NCI-H82 treated with DMSO at 0.1 percent for 48 hours (cell line): ENCODE results near the gene AXL.

ENCODE experiments used
- DNase-seq: peaks from one replicate; lab custom pipeline; 2025; ENCODE audit not compliant: unreplicated experiment; lab: John Stamatoyannopoulos, UW

Gene AXL

GRCh38 chr19:41233748-41234240 lies 14.8 kb downstream of the AXL start:
- DNase-seq = no peak

- DNase-seq = no peak
Measured at GRCh38 chr19:41234512-41235168, 15.6 kb downstream of the AXL start.

DNA sequence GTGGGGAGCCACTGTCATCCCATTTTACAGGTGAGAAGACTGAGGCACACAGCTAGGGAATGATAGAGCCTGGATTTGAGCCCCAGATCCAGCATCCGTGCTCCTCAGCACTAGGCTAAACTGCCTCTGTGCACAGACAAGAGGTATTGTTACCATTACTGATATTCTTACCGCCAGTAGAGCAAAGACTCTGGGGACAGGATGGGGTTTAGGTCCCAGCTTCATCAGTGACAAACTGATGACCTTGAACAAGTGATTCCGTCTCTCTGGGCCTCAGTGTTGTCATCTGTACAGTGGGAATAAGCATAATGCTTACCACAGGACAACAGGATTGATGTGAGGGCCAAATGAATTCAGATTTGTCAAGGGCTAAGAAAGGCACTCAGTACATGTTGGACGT lies 16.5 kb downstream of the AXL start:
- no peak for DNase-seq

- DNase-seq = no peak
Measured at GRCh38 chr19:41238244-41238643, 19.2 kb downstream of the AXL start.

GRCh38 chr19:41239363-41239762 lies 20.3 kb downstream of the AXL start:
- no peak for DNase-seq

GRCh38 chr19:41239961-41240574 lies 21.0 kb downstream of the AXL start:
- no peak for DNase-seq

GRCh38 chr19:41241859-41242258 lies 22.8 kb downstream of the AXL start:
- DNase-seq = no peak

GRCh38 chr19:41244117-41244516 lies 25.1 kb downstream of the AXL start:
- no peak for DNase-seq

- no peak for DNase-seq
Measured at GRCh38 chr19:41245843-41246242, 26.8 kb downstream of the AXL start.

- DNase-seq = no peak
Measured at GRCh38 chr19:41248895-41249294, 29.9 kb downstream of the AXL start.

DNA sequence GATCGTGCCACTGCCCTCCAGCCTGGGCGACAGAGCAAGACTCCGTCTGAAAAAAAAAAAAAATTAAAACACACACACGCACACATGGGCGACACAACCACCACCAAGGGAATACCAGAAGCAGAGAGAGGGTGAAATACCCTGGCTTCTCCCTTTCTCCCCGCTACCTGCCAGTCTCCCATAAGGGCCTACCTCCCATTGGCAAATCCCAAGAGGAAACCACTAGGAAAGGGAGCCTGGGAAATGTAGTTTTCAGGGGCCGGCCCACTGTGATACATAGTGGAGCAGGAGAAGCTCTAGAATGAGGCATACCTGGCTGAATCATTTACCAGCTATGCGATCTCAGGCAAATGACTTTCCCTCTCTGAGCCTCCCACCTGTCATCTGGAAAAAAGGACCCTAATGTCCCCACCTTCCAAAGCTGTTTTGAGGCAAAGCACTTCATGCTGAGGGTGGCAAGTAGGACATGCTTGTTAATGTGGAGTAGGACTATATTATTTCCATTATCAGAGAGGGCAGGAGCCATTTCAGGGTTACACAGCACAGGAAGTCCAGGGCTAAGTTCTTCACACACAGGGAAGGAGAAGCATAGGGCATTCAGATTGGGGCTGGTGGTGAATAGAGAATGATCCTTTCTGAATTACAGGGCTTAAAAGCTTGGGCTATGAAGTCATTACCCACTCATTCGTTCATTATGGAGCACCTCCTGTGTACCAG lies 30.8 kb downstream of the AXL start:
- no peak for DNase-seq

- DNase-seq = no peak
Measured at GRCh38 chr19:41253660-41254059, 34.6 kb downstream of the AXL start.

GRCh38 chr19:41255171-41255570 lies 36.1 kb downstream of the AXL start:
- no peak for DNase-seq

- no peak for DNase-seq
Measured at GRCh38 chr19:41261474-41262190, 42.6 kb downstream of the AXL start.

DNA sequence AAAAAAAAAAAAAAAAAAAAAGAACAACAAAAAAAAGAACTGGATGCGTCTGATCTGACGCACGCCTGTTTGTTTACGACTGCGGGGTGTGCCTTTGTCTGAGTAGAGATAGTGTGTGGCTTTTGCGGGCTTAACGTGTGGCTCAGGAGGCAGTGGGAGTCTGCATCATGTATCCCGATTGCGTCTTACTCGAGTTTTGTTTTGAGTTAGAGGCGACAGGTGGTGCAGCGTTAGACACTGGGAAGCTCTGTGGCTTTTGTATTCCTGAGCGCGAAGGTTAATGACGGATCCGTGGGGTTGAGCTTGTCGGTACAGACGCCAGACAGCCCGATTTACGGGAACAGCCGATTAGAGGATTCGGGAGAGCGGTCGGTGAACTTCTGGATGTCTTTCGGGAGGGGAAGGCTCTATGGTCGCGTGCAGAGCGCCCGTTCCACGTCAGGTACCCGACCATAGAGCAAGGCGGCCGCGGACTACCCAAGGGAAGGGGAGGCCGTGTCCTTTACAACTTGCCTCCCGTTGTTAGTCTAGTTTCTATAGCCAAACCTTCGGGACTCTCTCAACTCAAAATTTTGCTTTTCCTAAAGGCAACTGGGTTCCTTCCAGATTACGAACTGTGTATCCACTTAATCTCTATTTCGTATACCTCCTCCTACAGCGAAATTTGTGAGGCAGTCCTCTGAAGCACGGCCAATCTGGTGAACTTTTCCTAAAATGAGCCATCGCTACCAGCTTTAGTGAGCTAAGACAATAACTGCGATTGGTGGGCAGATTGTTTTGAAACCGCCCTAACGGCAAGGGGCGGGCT lies 44.2 kb downstream of the AXL start:
- DNase-seq = peak; percentile 70

DNA sequence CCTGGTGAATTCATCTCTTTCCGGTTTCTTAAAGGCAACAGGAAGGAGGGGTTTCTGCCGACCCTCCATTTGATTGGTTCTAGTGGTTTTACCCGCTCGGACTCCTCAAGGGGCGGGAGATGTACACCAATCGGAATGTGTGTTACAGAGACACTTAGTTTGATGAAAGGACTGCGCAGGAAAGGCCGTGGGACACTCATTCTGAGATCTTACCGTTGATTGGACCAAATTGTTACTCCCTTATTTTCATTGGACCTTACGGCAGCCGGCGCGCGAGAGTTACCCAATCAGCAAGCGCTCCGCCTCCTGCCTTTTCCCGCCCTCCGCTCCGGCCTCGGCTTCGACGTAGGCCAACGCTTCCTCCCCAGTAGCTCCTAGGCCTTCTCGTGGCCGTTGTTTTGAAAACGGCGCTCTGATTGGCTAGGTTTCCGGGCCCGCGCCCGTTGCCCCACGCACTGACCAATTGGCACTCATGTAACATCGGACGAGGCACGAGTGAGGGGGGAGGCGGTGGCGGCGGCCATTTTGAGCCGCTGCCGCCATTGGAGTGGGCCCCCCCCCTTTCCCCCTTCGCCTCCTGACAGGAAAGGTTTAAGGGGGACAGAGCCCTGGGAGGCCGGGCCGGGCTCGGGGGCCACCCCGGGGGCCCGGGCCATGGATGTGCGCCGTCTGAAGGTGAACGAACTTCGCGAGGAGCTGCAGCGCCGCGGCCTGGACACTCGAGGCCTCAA lies 45.0 kb downstream of the AXL start, which contains the start of gene HNRNPUL1:
Gene HNRNPUL1 (plus strand): TSS at position 523 of the 731 bp plus-strand sequence. CDS start 132 bp downstream, at position 655.
- DNase-seq = peak; percentile 100

DNA sequence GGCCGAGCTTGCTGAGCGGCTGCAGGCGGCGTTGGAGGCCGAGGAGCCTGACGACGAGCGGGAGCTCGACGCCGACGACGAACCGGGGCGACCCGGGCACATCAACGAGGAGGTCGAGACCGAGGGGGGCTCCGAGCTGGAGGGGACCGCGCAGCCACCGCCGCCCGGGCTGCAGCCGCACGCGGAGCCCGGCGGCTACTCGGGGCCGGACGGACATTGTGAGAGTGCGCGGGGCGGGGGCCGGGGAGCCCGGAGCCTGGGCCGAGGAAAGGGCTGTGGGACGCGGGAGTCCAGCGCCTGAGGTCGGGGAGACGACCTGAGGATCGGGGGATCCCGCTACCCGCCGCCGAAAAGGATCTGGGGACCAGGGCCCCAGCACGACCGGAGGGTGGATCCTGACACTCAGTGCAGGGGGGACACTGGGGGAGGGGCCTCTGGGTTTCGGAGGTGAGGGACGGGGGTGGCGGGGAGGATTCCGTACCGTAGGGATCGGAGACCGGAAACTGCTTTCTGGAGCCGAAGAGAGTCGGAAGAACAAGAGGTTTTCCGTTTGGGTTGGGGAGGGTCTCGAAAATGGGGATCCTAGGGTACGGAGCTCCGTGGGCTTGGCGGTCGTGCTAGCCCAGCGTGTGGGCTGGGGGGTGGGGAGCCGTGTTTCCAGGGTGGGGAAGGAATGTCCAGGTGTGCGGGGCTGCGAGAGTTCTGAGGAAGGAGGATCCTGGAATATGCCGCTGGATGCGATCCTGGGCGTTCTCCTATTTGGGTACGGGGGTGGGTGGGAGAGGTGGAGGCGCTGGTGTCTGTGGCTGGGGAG lies 45.8 kb downstream of the AXL start:
- DNase-seq = no peak

DNA sequence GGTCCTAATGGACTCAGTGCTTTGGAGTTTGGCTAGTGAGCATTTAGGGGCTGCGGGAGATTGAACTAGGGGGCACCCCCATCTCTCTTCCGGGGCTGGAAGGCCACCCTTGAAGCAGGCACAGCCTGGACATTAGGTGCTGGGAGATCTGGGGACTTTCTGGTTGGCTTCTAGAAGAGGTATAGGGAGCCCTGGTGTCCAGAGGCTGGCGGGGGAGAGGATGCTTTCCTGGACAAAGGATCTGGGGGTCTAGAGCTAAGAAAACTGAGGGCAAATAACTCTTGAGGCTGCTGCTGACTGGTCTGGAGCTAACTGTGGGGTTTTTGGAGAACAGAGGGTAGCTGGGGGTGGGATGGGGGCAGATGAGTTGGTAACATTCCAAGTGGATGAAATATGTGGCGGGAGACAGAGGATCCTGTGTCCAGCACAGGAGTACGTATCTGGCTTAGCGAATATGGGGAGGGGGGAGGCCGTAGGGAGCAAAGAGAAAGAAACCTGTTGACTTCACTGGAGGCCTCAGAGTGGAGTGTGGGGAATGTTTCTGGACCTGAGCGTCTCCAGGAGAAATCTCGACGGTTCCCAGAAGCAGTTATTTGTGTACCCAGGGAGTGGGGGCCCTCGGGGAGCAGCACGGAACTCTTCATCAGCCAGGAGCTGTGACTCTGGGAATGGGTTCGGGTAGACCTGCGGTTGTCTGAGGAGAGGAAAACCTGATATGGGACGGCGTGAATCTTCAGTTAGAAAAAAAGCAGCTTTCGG lies 46.6 kb downstream of the AXL start:
- DNase-seq = no peak
